Measurements from ENCODE around the gene WDR4.

DNA sequence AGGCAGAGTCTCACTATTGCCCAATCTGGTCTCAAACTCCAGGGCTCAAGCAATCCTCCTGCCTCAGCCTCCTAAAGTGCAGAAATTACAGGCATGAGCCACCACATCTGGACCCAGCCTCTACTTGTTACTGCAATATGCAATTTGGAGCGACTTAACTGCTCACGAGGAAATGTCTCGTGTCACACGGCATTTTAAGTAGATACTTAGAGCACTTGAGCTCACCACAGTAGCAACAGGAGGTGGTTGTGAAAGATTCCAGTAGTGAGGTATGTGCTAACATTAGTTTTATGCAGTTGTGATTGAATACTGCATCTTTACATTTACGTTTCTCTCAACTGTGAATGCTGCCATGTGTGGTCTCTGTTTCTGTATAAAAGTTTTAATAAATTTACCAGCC, 8.0 kb upstream of the WDR4 start:
- no peak for TF ChIP-seq CTCF (IDR thresholded peaks at IDR 0.05)
- no peak for TF ChIP-seq POLR2A (IDR thresholded peaks at IDR 0.05)
